Parathyroid adenoma (tissue), 2 donors: ENCODE results near the gene FERD3L.

Experiments used
- H2AFZ ChIP-seq: fragments of 300-600 bp; sonication (generic); one replicate; pipeline ENCODE4 v1.7.0; 2017; ENCODE audit warnings: antibody characterized with exemption, mild to moderate bottlenecking
- H3K27ac ChIP-seq: fragments of 300-600 bp; sonication (generic); one replicate; pipeline ENCODE4 v1.7.0; 2017
- H3K27me3 ChIP-seq: fragments of 300-600 bp; sonication (generic); one replicate; pipeline ENCODE4 v1.7.0; 2017; ENCODE audit warnings: low read length; ENCODE audit not compliant: control insufficient read depth, insufficient read depth
- H3K36me3 ChIP-seq: fragments of 300-600 bp; sonication (generic); one replicate; pipeline ENCODE4 v1.7.0; 2017; ENCODE audit warnings: low read length; ENCODE audit not compliant: control insufficient read depth, insufficient read depth
- H3K4me1 ChIP-seq: fragments of 300-600 bp; sonication (generic); one replicate; pipeline ENCODE4 v1.7.0; 2017; ENCODE audit warnings: control low read depth
- H3K4me2 ChIP-seq: fragments of 300-600 bp; sonication (generic); one replicate; pipeline ENCODE4 v1.7.0; 2017; ENCODE audit warnings: low read length
- H3K4me3 ChIP-seq: fragments of 300-600 bp; sonication (generic); one replicate; pipeline ENCODE4 v1.7.0; 2017; ENCODE audit warnings: low read depth, low read length
- H3K79me2 ChIP-seq: fragments of 300-600 bp; sonication (generic); one replicate; pipeline ENCODE4 v1.7.0; 2017; ENCODE audit warnings: control low read depth
- H3K9ac ChIP-seq: fragments of 300-600 bp; sonication (generic); one replicate; pipeline ENCODE4 v1.7.0; 2017; ENCODE audit warnings: mild to moderate bottlenecking
- H3K9me3 ChIP-seq: fragments of 300-600 bp; sonication (generic); one replicate; pipeline ENCODE4 v1.7.0; 2017; ENCODE audit warnings: low read length; ENCODE audit not compliant: control insufficient read depth
- CTCF ChIP-seq: fragments of 300-600 bp; sonication (generic); IDR thresholded peaks from one replicate; pipeline ENCODE4 v1.7.0; 2017; ENCODE audit warnings: antibody characterized with exemption, mild to moderate bottlenecking
- donor health status: primary hyperparathyroidism.

FERD3L gene

GRCh38 chr7:19097165-19098055 is 47.8 kb downstream of the FERD3L start:
- no peak for TF ChIP-seq CTCF
- no peaks in the 10 kb centered on the region for H3K79me2 ChIP-seq
- H3K4me2 ChIP-seq: no peak overlapping the region
- H3K9me3 ChIP-seq: no peaks in the 10 kb centered on the region
- peaks cover 4% of the 10 kb centered on the region for H3K27me3 ChIP-seq
- no peak overlapping the region for H2AFZ ChIP-seq
- no peak overlapping the region for H3K4me3 ChIP-seq
- H3K9ac ChIP-seq: no peak overlapping the region
- H3K36me3 ChIP-seq: no peaks in the 10 kb centered on the region
- no peaks in the 10 kb centered on the region for H3K4me1 ChIP-seq
- H3K27ac ChIP-seq: no peak overlapping the region

- no peak overlapping the region for H3K4me3 ChIP-seq
- H3K27ac ChIP-seq: no peak overlapping the region
- H3K36me3 ChIP-seq: no peaks in the 10 kb centered on the region
- no peaks in the 10 kb centered on the region for H3K79me2 ChIP-seq
- no peaks in the 10 kb centered on the region for H3K9me3 ChIP-seq
- H3K4me1 ChIP-seq: no peaks in the 10 kb centered on the region
- no peak overlapping the region for H3K4me2 ChIP-seq
- no peaks in the 10 kb centered on the region for H3K27me3 ChIP-seq
- no peak overlapping the region for H2AFZ ChIP-seq
- TF ChIP-seq CTCF: no peak
- H3K9ac ChIP-seq: no peak overlapping the region
Observed at GRCh38 chr7:19095353-19095860, 49.8 kb downstream of the FERD3L start.
